Suprapubic skin (tissue), 4 donors: ENCODE measurements around the gene HOXC10. TPM values are rescaled to one million over a fixed set of nuclear protein-coding genes. Genes with fewer than 3 reads are reported as not detected.

Experiments used
- DNase-seq, 2 donors: peaks; one replicate each; pipeline ENCODE4 v3.0.0-alpha.2; 2019; ENCODE audit warnings: low spot score in 2 of 2
- H3K27ac ChIP-seq: fragments of 200-600 bp; sonication (generic); one replicate; pipeline ENCODE4 v1.5.1; 2019
- H3K27me3 ChIP-seq: fragments of 200-600 bp; sonication (generic); one replicate; pipeline ENCODE4 v1.5.1; 2019
- H3K36me3 ChIP-seq: fragments of 200-600 bp; sonication (generic); one replicate; pipeline ENCODE4 v1.5.1; 2019
- H3K4me1 ChIP-seq: fragments of 200-600 bp; sonication (generic); one replicate; pipeline ENCODE4 v1.5.1; 2019
- H3K4me3 ChIP-seq: fragments of 200-600 bp; sonication (generic); one replicate; pipeline ENCODE4 v1.5.1; 2019; ENCODE audit warnings: mild to moderate bottlenecking
- H3K9me3 ChIP-seq: fragments of 200-600 bp; sonication (generic); one replicate; pipeline ENCODE4 v1.5.1; 2019
- EP300 ChIP-seq: sonication (generic); formaldehyde crosslinking; IDR thresholded peaks from one replicate; pipeline ENCODE4 v1.6.1; 2017; ENCODE audit warnings: antibody characterized with exemption
- POLR2A ChIP-seq, 2 donors: fragments of 450-650 bp; IDR thresholded peaks; one replicate each; pipeline ENCODE4 v1.6.1; 2017; ENCODE audit warnings: antibody characterized with exemption in 2 of 2, mild to moderate bottlenecking in 2 of 2, moderate library complexity in 2 of 2
- POLR2AphosphoS5 ChIP-seq, 3 donors: sonication (generic); formaldehyde crosslinking; IDR thresholded peaks; one replicate each; pipeline ENCODE4 v1.6.1; 2017; ENCODE audit warnings: antibody characterized with exemption in 3 of 3
- WGBS: methylation state at CpG from one replicate; pipeline ENCODE4 v1.1.5; 2018; 5-methylcytosine and 5-hydroxymethylcytosine counted together
- total RNA-seq, 4 donors: library from RNA; depleted of rRNA; stranded (reverse); fragments of >200 nt; gene quantifications; one replicate each; pipeline ENCODE4 v1.1.0, GENCODE V29; 2016
- TF ChIP-seq, protein P1 (sequence below), 2 donors: fragments of 200-600 bp in 1 of 2; fragments of 450-650 bp in 1 of 2; sonication (generic) in 1 of 2; IDR thresholded peaks; one replicate each; pipeline ENCODE4 v1.5.1; 2016 to 2019; ENCODE audit warnings: antibody characterized with exemption in 2 of 2, mild to moderate bottlenecking in 1 of 2, moderate library complexity in 1 of 2

Gene HOXC10
- total RNA-seq, 4 donors from 2014 or later = 8.8 to 24.7 (median 13.3) TPM

GRCh38 chr12:53988541-53989226 is 3.7 kb downstream of the HOXC10 start:
- DNase-seq = no peak
- peak overlapping the region; percentile 37 for H3K4me3 ChIP-seq
- peaks cover 43% of the 10 kb centered on the region for H3K27me3 ChIP-seq
- TF ChIP-seq, protein P1, sequence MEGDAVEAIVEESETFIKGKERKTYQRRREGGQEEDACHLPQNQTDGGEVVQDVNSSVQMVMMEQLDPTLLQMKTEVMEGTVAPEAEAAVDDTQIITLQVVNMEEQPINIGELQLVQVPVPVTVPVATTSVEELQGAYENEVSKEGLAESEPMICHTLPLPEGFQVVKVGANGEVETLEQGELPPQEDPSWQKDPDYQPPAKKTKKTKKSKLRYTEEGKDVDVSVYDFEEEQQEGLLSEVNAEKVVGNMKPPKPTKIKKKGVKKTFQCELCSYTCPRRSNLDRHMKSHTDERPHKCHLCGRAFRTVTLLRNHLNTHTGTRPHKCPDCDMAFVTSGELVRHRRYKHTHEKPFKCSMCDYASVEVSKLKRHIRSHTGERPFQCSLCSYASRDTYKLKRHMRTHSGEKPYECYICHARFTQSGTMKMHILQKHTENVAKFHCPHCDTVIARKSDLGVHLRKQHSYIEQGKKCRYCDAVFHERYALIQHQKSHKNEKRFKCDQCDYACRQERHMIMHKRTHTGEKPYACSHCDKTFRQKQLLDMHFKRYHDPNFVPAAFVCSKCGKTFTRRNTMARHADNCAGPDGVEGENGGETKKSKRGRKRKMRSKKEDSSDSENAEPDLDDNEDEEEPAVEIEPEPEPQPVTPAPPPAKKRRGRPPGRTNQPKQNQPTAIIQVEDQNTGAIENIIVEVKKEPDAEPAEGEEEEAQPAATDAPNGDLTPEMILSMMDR (IDR thresholded peaks at IDR 0.05) = no peak
- TF ChIP-seq EP300 (no peak), POLR2A (IDR thresholded peaks at IDR 0.05) (no peak), POLR2AphosphoS5 (IDR thresholded peaks at IDR 0.05) (no peak)
- H3K27ac ChIP-seq = peak overlapping the region; percentile 98
- H3K36me3 ChIP-seq = no peaks in the 10 kb centered on the region
- H3K4me1 ChIP-seq = peaks cover 93% of the 10 kb centered on the region
- no peaks in the 10 kb centered on the region for H3K9me3 ChIP-seq
- 11% methylated on average over 5 of the region's 5 CpGs for WGBS

DNA sequence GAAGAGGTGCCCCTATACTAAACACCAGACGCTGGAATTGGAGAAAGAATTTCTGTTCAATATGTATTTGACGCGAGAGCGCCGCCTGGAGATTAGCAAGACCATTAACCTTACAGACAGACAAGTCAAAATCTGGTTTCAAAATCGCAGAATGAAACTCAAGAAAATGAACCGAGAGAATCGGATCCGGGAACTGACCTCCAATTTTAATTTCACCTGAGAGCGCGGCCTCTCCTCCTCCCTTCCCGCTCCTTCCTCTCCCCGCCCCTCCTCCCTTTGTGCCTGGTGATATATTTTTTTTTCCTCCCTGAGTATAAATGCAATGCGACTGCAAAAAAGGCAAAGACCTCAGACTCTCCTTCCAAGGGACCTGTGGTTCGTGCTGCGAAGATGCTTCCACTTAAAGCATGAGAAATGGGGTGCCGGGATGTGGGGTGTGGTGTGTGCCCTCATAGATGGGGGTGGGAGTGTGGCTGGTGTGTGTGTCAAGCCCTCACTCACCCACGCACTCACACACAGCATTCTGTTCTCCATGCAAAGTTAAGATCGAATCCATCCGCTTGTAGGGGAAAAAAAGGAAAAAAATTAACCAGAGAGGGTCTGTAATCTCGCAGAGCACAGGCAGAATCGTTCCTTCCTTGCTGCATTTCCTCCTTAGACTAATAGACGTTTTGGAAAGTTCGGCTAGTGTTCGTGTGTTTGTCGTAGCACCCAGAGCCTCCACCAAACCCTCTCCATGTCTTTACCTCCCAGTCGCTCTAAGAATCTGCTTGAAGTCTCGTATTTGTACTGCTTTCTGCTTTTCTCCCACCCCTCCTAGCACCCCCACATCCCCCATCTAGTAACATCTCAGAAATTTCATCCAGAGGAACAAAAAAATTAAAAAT is 4.5 kb downstream of the HOXC10 start:
- TF ChIP-seq, protein P1 (IDR thresholded peaks at IDR 0.05) = peak in 1 of 2 donors; percentile 27
- no peak for TF ChIP-seq EP300
- no peaks in the 10 kb centered on the region for H3K9me3 ChIP-seq
- H3K27me3 ChIP-seq = peaks cover 43% of the 10 kb centered on the region
- H3K27ac ChIP-seq = peak overlapping the region; percentile 98
- peak overlapping the region; percentile 37 for H3K4me3 ChIP-seq
- peaks cover 93% of the 10 kb centered on the region for H3K4me1 ChIP-seq
- H3K36me3 ChIP-seq = no peaks in the 10 kb centered on the region
- no peak for DNase-seq
- 10% methylated on average over 28 of the region's 28 CpGs for WGBS

GRCh38 chr12:53990311-53991076 is 5.5 kb downstream of the HOXC10 start:
- TF ChIP-seq POLR2AphosphoS5 (IDR thresholded peaks at IDR 0.05) (no peak), POLR2A (IDR thresholded peaks at IDR 0.05) (no peak), EP300 (no peak)
- TF ChIP-seq, protein P1 (IDR thresholded peaks at IDR 0.05) = no peak
- H3K9me3 ChIP-seq = no peaks in the 10 kb centered on the region
- peaks cover 94% of the 10 kb centered on the region for H3K4me1 ChIP-seq
- DNase-seq = no peak
- 38% methylated on average over 23 of the region's 27 CpGs for WGBS
- H3K36me3 ChIP-seq = no peaks in the 10 kb centered on the region
- H3K27me3 ChIP-seq = peaks cover 33% of the 10 kb centered on the region
- peak overlapping the region; percentile 98 for H3K27ac ChIP-seq
- H3K4me3 ChIP-seq = peak overlapping the region; percentile 37

DNA sequence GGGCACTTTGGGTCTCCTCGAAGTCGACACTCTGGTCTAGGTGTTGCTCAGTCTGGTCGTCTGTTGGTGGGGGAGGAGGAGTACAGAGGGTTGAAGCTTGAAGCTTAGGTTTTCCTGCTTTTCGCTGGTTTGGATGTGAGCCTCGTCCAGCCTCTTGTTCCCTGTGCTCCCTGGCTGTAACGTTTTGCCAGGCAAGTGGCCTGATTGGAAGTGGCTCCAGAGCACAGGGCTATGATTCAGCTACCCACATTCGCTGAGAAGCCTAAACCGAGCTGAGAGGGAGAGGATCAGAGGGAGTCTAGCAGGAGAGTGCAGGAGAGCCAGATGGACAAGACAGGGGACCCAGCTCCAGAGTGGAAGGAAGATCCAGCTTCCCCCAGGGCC is 6.1 kb downstream of the HOXC10 start:
- DNase-seq = peak in 1 of 2 donors; percentile 78
- H3K9me3 ChIP-seq = no peaks in the 10 kb centered on the region
- H3K36me3 ChIP-seq = no peaks in the 10 kb centered on the region
- 21% methylated on average over 8 of the region's 8 CpGs for WGBS
- H3K4me3 ChIP-seq = peak overlapping the region; percentile 37
- H3K4me1 ChIP-seq = peaks cover 92% of the 10 kb centered on the region
- peak in 1 of 3 donors; percentile 31 for TF ChIP-seq POLR2AphosphoS5 (IDR thresholded peaks at IDR 0.05)
- peak in 1 of 2 donors; percentile 38 for TF ChIP-seq POLR2A (IDR thresholded peaks at IDR 0.05)
- TF ChIP-seq, protein P1 (IDR thresholded peaks at IDR 0.05) = no peak
- peak overlapping the region; percentile 98 for H3K27ac ChIP-seq
- peaks cover 27% of the 10 kb centered on the region for H3K27me3 ChIP-seq
